LNCaP clone FGC (cell line): ENCODE data around the gene PRDM1.

Experiments
- DNase-seq: peaks from one replicate; pipeline ENCODE4 v3.0.0-alpha.2; 2011; ENCODE audit warnings: low read depth
- H3K4me3 ChIP-seq: 2 replicates; pipeline ENCODE4 v1.5.1; 2011; ENCODE audit warnings: mild to moderate bottlenecking, low read depth, low read length, control low read depth
- CTCF ChIP-seq: IDR thresholded peaks from 2 replicates; pipeline ENCODE4 v1.5.1; 2012; ENCODE audit warnings: mild to moderate bottlenecking; ENCODE audit not compliant: control insufficient read depth, insufficient read depth; ENCODE audit errors: extremely low read depth

PRDM1 gene

DNA sequence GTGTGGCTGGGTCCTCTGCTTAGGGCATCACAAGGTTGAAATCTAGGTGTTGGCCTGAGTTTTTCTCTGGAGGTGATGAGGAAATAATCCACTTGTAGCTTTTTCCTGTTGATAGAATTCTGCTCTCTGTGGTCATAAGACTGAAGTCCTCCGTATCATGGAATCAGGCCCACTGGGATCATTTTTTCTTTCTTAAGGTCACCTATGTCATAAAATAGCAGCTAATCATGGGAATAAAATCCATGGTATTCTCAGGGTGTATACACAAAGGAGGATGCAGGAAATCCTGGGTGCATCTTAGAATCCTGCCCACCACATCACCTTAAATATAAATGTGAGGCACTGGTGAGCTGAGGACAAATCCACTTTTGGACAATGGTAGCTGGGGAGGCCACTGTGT lies 72.7 kb downstream of the PRDM1 start:
- DNase-seq: no peak
- no peak for TF ChIP-seq CTCF
- no peak overlapping the region for H3K4me3 ChIP-seq
